Measurements from ENCODE around the gene BIN1. TPM values are rescaled to one million over a fixed set of nuclear protein-coding genes. Genes with fewer than 3 reads are reported as not detected.

BIN1 gene
- total RNA-seq, 1 experiment from 2014 or later, result 68.0 TPM

DNA sequence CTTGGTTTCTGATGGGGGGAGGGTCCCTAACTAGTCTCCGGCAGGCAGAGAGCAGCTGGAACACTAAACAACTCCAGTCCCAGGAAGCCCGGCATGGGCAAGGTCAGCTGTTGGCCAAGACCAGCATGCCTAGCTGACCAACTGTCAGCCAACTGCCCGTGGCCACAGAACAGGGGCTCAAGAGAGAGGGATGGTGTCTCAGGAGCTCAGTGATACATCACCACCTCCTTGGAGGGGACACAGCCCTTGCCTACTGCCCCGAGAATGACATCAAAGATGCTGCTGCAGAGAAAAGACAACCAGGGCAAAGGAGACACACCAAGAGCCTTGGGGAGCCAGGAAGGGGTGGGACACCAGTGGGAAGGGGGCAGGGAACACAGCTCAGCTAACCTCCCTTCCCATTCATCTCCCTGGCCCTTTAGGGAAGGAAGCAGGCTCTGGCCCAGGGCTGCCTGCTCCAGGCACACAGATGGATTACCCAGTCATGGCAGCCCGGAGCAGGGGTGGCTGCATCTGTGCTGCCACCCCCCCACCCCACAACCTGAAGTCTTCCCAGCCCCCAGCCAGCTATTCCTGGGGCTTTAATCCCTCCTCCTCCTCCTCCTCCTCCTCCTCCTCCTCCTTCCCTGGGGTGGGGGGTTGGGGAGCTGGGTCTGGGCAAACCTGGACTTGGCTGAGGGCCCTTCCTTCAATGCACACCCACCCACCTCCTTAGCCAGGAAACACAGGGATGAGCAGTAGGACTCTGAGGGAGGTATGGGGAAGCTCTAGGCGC is 1.9 kb downstream of the BIN1 start:
- no peak for DNase-seq (ENCODE audit: low read depth)

- DNase-seq (ENCODE audit: low read depth), result no peak
Observed at GRCh38 chr2:127104166-127104660, 2.7 kb downstream of the BIN1 start.

GRCh38 chr2:127103243-127104165 is 3.5 kb downstream of the BIN1 start:
- no peak for DNase-seq (ENCODE audit: low read depth)

DNA sequence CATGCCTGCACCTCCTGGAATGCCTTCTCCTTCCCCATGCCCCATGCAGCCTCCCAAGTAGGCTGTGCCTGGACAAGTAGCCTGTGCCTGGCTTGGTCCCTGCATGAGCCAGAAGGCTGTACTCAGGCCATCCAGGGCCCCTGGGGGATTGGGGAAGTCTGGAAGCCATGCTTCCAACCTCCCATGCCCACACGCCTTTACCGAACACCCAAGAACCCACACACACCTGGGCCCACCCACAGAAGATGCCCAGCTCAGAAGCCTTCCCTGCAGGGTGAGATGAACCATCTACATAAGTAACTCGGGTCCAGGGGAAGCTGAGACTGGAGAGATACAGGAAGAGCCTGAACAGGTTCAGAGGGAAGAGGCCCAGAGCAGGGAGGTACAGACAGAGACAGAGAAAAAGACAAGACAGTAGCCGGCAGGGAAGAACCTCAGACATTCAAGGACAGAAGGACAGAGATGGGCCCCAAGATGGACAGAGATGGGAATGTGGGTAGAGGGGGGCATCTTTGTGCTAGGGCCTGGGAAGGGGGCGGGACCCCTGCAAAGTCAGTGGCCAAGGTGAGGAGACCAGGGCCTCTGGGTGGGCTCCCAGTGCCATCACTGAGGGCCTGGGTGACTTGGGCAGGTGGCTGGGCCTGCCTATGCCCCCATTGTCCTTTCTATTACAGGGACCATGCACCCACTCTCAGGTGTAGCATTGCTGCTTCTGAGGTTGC is 4.3 kb downstream of the BIN1 start:
- no peak for DNase-seq (ENCODE audit: low read depth)

GRCh38 chr2:127101756-127102477 is 5.0 kb downstream of the BIN1 start:
- DNase-seq (ENCODE audit: low read depth), result no peak

DNA sequence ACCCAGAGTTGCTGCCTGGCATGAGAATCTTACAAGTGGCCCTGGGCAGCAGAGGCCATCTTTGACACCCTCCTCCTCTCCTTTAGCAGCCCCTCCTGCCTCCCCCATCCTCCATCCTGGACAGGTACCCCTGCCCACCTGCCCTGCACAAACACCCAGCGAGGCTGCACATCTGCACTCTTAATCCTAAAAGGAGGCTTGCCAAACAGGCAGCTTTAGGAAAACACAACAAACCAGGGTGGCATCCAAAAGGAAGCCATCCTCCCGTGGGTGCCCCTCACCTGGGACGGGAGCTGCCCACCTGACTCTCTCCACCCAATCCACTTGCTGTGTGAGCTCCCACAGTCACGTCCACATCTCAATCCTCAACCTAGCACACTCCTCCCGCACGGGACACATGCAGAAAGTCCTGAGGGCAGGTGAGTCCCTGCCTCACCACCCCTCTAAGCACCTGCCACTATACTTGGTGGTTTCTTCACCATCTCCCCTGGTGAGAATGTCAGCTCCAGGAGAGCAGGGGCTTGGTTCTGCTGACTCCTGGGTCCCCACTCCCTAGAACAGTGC is 5.8 kb downstream of the BIN1 start:
- DNase-seq (ENCODE audit: low read depth), result no peak

DNA sequence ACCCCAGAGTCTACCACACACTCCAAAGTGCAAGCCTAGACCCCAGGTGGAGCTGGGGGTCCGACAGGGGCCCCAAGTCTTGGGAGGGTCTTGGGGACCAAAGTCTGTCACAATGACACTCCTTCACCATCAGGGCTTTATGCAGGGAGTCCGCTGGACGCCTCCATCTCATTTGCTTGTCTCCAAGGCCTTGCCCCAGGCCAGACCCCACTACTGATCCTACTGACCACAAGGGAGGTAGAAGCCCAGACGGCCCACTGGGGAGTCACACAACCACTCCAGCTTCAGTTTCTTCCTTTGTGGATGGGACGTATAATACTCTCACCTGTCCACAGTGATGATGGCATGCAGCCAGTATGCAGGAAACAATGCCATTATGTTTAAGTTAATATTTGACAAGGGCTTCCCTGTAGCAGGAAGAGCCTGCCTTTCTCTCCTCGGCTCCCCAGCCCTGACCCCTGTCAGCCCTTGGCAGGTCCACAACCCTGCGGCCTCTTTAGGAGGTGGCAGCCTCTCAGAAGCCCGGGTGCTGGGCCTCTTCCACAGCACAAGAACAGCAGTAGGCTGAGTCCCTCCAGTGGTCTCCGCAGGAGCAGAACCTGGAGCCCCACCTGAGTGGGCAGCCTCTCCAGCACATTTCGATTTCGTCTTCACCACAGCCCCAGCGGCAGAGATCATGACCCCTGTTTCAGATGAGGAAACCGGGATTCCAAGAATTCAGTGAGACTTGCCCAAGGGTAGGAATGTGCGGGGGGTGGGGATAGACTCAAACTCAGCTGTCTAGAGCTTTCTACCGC is 6.5 kb downstream of the BIN1 start:
- DNase-seq (ENCODE audit: low read depth), result no peak

- DNase-seq (ENCODE audit: low read depth), result no peak
Observed at GRCh38 chr2:127098711-127099110, 8.2 kb downstream of the BIN1 start.

DNA sequence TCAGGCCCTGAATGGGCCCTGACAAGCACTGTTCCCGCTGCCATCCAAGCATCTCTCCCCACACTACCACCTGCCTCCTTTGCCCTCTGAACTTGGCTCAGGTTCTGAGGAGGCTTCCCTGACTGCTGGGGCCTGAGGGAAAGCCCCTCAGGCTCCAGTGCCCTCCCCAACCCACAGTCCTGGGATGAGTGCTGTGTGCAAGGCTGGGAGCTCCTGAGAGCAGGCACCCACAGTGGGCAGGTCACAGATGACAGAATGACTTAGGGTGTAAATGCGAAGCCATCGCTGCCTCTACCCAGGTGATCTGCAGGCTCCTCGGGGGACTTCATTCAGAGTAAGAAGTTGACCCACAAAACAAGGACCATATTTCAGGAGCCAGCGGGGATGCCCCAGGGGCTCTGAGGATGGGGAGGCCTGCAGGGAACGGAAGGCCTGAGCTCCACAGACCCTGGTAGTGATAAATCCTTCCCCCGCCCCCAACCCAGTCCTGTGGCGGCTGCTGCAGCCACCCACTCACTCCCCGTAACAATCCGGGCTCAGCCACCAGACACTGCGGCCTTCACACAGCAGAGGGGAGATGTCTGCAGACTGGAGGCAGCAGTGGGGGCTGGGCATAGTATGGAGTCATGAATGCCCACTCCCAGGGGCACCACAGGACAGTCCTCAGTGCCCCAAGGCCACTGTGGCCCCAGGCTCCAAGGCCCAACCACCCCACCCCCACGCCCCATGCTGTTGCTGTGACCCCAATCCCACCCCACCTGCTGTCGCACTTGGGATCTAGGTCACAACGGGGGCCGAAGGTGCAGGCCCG is 8.9 kb downstream of the BIN1 start:
- no peak for DNase-seq (ENCODE audit: low read depth)

DNA sequence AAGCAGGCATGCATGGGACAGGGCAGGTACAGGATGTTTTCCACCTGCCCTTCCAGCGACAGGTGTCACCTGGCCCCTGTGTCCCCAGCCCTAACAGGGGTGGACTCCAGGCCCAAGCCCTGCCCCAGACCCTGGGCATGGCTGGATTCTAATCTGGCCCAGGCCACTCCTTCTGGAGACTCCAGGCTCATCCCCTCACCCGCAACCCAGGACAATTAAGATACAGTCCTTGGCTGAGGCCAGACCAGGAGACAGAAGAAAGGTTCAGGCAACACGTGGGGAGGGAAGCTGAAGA is 9.5 kb downstream of the BIN1 start:
- DNase-seq (ENCODE audit: low read depth), result no peak

DNA sequence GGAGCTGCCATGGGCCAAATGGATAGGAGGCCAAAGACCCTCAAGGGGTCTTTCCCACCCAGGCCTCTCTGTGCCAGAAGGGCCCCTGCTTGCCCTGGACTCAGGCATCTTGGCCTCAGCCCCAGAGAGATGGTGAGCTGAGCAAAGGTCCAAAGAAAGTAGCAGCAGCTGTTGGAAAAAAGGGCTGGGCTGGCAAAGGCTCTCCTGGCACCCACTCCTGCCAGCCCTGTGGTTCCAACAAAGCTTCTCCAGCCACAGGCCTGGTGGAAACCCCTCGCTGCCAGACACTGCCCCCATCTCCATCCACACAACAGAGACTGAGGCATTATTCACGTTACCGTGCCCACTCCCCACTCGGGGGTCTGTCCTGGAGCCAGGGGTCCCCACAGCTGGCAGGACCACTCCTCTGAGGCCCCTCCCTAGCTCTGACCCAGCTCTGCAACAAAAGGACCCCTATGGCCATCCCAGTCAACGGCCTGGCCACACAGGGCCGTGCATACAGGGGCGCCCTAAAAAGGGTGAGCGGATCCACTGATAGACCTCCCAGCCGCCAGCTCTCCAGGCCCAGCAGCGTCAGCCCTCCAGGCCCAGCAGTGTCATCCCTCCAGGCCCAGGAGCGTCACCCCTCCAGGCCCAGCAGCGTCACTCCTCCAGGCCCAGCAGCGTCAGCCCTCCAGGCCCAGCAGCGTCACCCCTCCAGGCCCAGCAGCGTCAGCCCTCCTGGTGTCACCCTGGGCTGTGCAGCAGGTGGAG is 10.1 kb downstream of the BIN1 start:
- no peak for DNase-seq (ENCODE audit: low read depth)

DNA sequence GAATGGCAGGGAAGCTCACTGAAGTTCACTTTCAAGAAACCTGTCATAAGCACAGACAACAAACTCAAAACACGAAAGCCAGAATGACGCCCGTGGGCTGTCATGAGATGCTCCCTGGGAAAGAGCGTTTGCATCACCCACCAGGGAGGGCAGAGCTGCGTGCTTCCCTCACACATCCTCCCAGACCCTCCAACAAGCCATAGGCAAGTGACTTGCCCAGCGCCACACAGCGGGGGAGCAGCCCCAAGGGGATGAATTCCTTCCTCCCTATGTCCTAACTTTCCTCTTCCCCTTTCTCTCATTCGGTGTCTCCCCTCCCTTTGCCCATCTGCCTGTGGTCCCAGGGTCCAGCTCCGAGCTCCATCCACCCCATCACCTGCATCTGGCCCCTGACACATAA is 10.7 kb downstream of the BIN1 start:
- DNase-seq (ENCODE audit: low read depth), result no peak

DNA sequence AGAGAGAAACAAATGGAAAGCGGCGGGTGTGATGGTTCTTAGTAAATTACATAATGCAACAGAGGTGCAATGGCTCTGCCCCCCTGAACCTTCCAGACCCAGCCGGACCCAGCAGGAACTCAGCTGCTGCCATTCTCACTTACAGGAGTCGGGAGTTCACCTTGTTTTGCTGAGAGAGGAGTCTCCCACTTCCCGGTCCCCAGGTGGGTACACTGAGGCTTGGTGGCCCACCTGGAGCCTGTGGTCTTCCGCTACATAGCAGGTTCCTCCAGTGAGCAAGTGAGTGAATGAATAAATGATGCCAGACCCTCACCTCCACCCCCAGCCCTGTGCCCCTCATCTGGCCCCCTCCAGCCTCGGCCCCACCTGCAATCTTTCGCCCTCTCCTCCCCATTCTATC is 11.2 kb downstream of the BIN1 start:
- no peak for DNase-seq (ENCODE audit: low read depth)

- DNase-seq (ENCODE audit: low read depth), result no peak
Observed at GRCh38 chr2:127095367-127095641, 11.7 kb downstream of the BIN1 start.

DNA sequence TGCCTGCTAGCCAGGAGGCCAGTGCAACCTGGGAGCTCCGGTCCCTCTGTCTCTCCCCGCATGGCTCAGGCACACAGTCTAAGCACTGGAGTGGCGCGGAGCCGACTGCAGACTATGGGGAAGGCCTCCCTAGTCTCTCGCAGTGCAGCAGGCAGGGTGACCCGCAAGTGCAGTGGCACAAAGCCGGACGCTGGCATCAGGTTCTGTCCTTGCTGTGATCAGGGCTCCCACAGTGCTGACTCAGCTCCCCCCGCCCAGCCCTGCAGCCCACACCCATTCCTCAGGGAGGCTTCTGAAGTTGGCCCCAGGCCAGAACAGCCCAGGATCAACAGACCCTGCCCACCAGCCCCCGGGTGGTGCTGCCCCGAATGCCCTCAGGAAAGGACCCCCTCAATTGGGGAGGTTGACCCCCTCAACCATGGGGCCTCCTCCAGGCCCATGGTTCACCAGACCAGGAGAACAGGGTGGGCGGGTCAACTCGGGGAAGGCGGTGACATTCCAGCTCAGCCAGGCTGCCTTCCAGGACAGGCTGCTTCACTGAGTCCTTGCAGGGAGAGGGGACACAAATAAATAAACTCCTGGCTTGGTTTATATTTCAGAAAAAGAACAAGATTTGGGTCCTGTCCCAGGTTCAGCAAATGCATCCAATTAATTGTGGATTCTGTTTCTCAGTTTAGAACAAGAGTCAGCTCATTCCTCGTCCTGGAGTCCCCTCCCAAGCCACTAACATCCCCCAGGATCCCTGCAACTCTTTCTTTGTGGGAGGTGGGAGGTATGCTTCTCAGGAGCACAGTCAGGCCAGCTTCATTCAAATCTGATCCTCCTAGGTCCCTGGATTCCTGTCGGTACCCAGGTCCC is 12.2 kb downstream of the BIN1 start:
- DNase-seq (ENCODE audit: low read depth), result no peak

DNA sequence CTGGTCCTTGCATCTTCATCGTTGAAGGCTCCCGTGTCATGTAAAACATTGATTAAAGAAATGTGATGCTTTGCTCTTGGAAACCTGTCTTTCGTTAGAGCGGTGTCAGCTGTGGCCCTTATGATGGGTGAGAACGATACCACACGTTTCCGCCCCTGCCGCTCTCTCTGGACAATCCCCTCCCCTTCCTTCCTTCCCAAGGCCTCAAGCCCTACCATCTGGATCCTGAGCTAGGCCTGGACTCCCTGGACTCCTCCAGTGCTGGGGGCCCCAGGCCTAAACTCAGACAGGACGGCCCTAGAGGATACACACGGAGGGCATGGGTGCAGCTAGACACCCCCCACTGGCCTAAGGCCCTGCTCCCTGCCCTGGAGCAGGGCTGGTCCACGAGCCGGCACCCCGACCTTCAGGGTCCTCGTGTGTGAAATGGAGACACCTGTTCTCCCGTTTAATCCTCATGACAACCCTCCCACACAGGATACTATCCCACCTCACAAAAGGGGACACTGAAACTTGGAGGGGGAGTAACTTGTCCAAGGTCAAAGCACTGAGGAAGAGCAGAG is 13.2 kb downstream of the BIN1 start:
- DNase-seq (ENCODE audit: low read depth), result no peak

DNA sequence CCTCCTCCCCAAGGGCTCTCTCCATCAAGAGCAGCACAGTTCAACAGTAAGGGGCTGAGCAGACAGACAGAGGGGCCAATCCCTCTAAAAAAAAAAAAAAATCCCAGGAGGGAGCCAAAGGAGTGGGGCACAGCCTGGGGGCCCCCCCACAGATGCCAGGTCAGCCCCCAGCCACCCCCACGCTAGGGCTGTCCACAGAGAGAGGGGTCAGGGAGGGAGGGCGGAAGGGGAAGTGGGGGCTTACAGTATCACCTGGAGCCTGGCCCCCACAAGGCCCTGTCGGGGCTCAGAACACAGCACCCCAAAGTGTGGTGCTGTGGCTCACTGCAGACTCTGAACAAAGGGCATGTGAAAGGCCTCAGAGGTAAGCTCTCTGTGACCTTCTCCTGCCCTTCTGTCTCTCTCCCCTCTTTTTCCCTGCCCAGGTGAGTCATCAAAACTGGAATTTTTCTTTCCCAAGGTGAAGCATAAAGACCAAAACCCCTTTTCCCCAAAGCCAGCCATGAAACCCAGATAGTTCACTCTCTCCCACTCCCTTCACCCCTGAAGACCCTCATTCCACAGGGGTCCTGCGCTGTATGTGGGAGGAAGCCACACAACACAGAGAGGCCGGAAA is 13.9 kb downstream of the BIN1 start:
- DNase-seq (ENCODE audit: low read depth), result no peak
